ENCODE measurements around the gene ANXA7.

ANXA7 gene

GRCh38 chr10:73413528-73414229 lies at the start of gene ANXA7:
ANXA7 (minus strand) TSS chr10:73414058; CDS start chr10:73400856, 13,202 bp downstream.
- peak; percentile 38 for DNase-seq

- DNase-seq, result no peak
Observed at GRCh38 chr10:73460897-73461296, 47.0 kb upstream of the ANXA7 start.

- no peak for DNase-seq
Observed at GRCh38 chr10:73459683-73460314, 45.9 kb upstream of the ANXA7 start.

GRCh38 chr10:73456187-73456890 lies 42.5 kb upstream of the ANXA7 start:
- DNase-seq, result no peak

- no peak for DNase-seq
Observed at GRCh38 chr10:73449113-73449512, 35.3 kb upstream of the ANXA7 start.

- DNase-seq, result no peak
Observed at GRCh38 chr10:73448384-73448783, 34.5 kb upstream of the ANXA7 start.

GRCh38 chr10:73446926-73447325 lies 33.1 kb upstream of the ANXA7 start:
- DNase-seq, result no peak

- no peak for DNase-seq
Observed at GRCh38 chr10:73444457-73444856, 30.6 kb upstream of the ANXA7 start.

DNA sequence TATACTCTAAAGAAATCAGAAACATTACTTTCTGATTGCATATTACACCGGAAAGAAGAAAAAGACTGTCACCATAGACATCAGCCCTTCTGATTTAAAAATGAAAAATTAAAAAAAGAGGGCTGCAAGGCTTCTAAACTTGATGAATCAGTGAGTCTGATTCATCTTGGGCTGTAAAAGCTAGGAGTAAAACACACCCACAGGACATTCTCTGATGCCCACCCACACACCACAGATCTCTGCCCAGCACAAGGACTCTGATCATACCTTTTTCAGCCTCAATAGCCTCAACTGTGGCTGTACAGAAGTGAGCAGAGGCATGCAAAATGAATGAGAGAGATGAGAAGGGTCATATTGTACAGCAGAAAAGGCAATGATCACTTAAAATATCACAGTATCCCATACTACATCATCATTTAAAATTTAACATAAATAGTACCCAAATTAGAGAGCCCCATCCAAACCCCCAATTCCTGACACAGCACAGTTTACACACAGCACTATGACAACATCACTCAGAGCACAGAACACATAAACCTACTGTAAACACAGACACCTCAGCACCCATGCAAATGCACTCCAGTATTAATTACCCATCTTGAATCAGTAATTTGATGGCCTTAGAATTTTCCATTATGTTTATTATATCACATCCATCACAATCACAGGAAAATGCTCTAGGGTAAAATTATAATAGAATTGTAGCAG lies 25.9 kb upstream of the ANXA7 start:
- DNase-seq, result no peak

DNA sequence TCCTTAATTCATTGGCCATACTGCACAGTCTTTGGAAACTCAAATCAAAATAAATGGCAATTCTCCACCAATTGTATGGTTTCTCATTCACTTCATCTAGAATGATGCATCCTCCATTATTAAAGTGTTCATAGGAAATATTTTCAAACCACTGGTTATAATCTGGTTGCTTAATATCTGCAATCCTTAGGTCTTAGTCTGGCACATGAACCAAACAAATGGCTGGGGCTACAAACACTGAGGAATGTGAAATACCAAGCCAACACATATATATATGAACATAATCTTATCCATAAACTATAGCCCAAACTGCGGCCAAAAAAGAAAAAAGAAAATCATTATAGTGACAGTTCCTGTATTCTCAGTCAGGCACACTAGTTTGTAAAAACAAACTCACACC lies 25.2 kb upstream of the ANXA7 start:
- no peak for DNase-seq

DNA sequence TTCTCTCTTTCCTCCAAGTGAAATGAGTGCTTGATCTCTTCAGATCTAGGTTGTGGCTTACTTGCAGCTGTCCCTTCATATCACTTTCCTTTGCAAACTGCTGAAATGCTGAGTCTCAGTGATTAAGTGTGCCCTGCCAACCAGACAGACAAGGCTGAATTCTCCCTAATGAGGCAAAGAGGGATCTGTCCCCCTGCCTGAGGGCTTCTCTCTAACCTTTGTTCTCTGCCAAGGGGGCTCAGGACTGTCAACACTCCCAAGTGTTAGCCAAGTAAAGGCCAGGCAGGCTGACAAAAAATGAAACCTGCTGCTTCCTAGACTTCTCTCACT lies 19.6 kb upstream of the ANXA7 start, which contains the start of gene MSS51:
Gene MSS51, minus strand, starts transcription at position 24 of the 330 bp plus-strand sequence. CDS start 5,277 bp downstream, outside the sequence.
- no peak for DNase-seq

DNA sequence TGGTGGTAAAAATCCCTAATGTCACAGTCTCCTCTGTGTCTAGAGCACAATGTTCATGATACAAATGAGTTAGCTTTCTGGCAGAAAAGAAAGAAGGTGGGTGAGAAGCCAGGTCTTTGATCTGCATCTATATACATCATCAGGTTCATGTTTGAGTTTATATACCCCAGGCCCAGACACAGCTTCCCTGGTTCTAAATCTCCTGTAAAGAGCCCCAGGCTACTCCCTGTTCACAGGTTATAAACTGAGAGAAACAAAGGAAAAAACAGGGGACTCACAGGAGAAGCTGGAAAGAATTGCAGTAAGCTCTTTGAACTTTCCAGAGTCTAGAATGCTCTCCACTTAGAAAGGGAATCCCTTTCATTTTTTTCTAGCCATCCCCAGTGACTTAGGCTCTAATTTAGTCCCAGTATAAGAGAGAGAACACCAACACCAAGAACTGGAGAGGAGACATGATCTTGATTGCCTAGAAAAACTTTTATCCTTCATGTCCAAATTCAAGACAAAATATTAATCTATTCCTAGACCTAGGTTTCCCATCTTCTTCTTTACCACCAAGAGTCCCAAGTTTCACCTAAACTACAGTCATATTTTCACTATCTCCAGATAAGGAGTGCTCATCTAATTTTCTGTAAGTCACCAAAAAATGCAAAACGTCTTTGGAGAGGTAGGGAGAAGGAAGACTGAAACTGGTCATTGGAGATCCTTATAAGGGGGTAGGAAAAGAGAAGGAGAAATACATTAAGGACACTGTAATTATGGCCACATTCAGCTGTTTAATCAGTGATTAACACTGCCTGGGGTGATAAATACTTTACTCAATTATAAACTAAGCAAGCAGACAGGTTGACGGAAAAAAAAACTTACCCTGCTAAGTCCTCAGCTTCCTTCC lies 19.0 kb upstream of the ANXA7 start:
- DNase-seq, result no peak

DNA sequence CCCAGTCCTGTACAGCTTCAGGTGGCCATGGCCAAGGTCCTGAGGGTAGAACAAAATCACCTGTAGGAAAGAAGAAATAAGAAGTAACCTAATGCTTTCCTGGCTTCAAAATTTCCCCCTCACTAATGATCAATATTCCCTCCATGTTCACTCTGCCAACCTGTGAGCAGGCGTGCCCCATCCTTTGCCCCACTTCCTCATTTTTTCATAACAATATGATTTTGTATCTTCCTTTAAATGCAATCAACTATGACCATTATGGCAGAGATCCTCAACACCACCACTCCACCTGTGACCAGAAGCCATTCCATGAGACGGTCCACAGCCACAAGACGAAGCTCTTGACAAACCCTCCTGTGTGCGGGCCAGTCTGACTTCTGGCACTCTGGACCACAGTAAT lies 12.5 kb upstream of the ANXA7 start:
- DNase-seq, result no peak

DNA sequence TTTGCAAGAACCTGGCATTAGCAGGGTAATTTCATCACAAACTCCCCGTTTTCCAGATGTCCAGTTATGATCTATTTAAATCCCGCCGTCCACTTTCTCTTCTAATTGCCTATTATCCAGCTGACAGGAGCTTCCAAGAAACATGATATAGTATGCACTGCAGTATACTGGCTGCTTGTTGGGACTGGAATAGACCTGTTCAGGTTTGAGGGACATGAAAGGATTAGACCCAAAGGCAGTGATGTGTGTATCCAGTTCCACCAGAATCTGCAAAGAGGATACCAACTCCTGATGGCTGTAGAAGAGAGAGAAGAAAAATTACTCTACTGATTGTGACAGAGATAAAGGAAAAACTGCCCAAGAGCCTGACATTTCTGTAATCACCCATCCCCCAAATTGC lies 10.6 kb upstream of the ANXA7 start:
- DNase-seq, result no peak

GRCh38 chr10:73423309-73423708 lies 9.5 kb upstream of the ANXA7 start:
- no peak for DNase-seq

DNA sequence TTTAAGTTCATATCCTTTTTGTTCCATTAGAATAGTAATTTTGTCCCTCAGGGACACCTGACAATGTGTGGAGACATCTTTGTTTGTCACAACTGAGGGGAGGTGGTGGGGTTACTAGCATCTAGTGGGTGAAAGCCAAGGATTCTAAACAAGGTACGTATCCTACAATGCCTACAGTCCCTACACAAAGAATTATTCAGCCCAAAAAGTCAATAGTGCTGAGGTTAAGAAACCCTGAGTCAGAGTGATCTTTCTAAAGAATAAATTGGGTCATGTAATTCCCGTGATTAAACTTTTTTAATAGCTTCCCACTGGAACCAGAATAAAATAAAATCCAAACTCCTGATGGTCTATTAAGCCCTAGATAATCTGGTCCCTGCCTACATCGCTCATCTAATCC lies 2.7 kb upstream of the ANXA7 start:
- DNase-seq, result no peak

GRCh38 chr10:73414230-73414945 lies 530 bp upstream of the ANXA7 start:
- no peak for DNase-seq

DNA sequence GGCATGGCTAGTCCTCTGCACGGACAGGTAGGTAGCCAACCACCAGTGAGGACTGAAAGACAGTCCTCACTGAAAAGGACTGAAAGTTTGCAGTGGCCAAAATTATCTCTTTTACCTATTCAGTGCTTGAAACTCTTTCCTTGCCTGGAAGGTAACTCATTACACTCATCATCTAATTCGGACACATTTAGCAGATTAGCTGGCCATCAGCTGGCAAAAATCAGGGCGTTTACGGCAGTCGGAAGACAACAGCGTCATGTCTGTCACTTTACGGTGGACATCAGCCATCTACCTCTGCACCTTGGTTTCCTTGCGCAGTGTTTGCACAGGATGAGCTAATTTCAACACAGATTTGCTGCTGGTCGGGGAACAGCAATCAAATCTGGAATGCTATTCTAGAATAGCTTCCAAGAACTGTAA lies 740 bp downstream of the ANXA7 start:
- DNase-seq, result no peak

DNA sequence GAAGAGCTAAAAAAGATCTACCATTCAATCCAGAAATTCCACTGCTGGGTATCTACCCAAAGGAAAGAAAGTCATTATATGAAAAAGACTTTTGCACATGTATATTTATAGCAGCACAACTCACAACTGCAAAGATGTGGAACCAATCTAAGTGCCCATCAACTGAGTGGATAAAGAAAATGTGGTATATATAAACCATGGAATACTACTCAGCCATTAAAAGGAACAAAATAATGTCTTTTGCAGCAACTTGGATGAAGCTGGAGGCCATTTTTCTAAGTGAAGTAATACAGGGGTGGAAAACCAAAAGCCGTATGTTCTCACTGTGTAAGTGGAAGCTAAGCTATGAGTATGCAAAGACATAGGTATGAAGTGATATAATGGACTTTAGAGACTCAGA lies 3.0 kb downstream of the ANXA7 start:
- no peak for DNase-seq

GRCh38 chr10:73408978-73409521 lies 4.8 kb downstream of the ANXA7 start:
- DNase-seq, result no peak

DNA sequence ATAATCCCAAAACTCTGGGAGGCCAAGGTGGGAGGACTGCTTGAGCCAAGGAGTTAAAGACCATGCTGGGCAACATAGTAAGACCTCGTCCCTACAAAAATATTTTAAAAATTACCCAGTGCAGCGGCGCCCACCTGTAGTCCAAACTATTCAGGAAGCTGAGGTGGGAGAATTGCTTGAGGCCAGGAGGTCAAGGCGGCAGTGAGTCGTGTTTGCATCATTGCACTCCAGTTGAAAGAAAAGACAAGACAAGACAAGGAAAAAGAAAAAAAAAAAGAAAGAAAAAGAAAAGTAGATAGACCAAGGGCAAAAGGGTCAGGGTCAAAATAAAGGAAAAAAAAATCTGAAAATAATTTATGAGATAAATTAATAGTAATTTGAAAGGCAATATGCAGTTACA lies 5.8 kb downstream of the ANXA7 start:
- no peak for DNase-seq
